GM12875 (cell line): ENCODE measurements around the gene C20orf173.

Source experiments
- H3K4me3 ChIP-seq: one replicate; pipeline ENCODE4 v1.5.1; 2011; ENCODE audit warnings: low read depth, low read length, control low read depth
- TF ChIP-seq, protein P1 (sequence below): IDR thresholded peaks from 2 replicates; pipeline ENCODE4 v1.5.1; 2011; ENCODE audit warnings: low read depth, mild to moderate bottlenecking, control low read depth, inconsistent platforms, low read length, moderate library complexity, borderline replicate concordance; ENCODE audit not compliant: insufficient read depth

C20orf173 gene

DNA sequence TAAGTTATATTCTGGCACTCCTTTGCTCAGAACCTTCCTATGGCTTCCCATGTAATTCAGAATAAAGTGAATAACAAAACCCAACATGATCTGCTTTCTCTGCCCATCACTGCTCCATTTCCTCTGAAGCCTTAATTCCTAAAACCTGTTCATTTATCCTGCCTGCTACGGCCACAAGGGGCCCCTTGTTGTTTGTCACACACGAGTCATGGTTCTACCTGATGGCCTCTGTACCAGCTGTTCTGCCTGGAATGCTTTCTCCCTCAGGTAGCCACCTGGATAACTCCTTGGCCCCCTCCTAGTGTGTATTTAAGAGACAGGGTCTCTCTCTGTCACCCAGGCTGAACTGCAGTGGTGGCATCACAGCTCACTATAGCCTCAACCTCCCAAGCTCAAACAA is 39.2 kb upstream of the C20orf173 start:
- TF ChIP-seq, protein P1, sequence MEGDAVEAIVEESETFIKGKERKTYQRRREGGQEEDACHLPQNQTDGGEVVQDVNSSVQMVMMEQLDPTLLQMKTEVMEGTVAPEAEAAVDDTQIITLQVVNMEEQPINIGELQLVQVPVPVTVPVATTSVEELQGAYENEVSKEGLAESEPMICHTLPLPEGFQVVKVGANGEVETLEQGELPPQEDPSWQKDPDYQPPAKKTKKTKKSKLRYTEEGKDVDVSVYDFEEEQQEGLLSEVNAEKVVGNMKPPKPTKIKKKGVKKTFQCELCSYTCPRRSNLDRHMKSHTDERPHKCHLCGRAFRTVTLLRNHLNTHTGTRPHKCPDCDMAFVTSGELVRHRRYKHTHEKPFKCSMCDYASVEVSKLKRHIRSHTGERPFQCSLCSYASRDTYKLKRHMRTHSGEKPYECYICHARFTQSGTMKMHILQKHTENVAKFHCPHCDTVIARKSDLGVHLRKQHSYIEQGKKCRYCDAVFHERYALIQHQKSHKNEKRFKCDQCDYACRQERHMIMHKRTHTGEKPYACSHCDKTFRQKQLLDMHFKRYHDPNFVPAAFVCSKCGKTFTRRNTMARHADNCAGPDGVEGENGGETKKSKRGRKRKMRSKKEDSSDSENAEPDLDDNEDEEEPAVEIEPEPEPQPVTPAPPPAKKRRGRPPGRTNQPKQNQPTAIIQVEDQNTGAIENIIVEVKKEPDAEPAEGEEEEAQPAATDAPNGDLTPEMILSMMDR, result no peak

DNA sequence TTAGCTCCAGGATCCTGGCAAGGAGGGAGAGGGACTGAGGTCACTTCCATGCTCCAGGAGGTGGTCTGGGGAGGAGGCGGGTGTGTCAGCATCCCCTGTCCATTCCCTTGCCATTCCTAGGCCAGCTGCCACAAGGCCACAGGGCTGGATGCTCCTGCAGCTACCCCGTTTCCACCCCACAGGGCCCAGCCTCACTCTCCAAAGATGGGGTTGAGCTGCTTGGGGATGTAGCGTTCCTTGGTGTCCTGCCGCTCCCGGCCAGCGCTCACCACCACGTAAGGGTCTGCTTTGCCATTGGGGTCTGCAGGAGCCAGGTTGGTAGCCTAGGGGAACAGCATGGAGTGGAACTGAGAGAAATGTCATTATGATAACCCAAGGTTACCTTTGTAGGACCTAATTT is 35.5 kb upstream of the C20orf173 start:
- H3K4me3 ChIP-seq, result no peak overlapping the region
- TF ChIP-seq, protein P1, result no peak

More for the DNA sequence above, 39.2 kb upstream of the C20orf173 start:
- H3K4me3 ChIP-seq, result no peak overlapping the region

DNA sequence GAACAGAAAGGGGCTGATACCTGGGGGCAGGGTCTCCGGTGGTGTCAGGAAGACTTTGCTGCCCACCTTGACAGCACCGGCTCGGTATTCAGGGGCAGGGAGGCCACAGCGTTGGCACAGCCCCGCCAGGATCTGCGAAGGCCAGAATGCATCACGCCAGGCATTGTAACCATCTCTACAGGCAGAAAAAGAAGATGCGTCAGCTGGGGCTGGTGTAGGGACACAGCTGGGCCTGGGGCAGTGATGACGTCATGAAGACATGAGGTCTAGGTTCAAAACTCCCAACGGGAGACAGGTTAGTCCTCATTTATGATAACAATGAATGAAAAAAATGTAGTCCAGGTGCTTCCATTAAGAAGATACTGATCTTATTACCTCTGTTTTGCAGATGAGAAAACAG is 34.4 kb upstream of the C20orf173 start:
- TF ChIP-seq, protein P1, result no peak
- H3K4me3 ChIP-seq, result no peak overlapping the region

DNA sequence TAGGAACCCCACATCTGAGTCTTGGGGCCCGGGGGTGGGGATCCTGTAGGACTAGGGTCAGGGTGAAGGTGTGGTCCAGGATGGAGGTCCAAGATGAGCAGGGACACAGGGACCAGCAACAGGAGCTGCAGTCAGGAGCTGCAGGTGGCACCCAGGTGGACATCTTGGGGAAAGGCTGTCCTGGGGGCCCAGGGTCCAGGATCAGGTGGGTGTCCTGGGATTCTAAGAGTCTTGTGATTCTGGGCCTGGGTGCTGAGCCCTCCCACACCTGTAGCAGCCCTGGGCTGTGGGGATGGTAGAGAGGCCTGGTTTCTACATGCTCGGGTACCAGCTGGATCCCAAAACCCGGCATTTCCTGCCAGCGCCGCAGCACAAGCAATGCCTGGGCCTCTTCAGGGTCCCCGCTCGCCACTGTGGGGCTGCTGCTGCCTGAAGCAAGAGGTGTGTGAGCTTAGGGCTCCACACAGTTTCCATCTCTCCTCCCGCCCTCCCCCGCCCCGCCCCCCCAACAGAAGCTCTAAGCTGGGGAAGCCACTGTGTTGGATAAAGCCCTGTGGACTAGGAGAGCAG is 33.2 kb upstream of the C20orf173 start:
- H3K4me3 ChIP-seq, result no peak overlapping the region
- TF ChIP-seq, protein P1, result no peak

DNA sequence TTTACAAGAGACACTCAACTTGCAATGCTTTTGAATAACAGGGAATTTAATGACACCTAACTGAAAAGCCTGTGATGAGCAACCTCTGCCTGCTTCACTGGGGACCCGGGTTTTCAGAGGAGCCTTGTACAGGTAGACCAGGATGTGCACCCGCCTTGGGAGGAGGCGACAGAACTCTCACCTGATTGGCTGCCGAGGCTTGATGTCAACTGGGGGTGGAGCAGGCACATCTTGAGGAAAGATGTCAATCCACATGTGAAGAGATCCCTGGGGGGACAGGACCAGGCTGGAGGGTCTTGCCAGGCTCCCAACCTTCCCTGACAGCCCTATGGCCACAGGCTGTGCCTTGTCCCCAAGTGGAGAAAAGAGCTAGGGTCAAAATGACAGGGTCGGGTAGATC is 32.2 kb upstream of the C20orf173 start:
- H3K4me3 ChIP-seq, result no peak overlapping the region

DNA sequence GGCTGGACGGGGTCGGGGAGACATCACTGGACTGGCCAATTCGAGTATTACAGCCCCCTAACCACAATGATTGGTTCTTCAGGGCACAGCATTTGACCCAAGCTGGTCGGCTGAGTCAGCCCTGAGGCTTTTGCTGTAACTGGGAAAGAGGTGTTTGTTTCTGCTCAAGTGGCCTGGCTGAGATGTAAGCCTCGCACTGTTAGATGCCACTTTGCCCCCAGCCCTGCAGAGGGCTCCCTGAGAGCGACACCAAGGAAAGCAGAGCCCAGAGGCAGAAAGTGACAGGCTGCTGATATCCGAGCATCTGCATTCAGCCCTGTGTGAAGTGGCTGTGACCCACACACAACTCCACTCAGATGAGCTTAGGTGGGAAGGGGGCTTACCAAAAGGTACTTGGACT is 31.8 kb upstream of the C20orf173 start:
- TF ChIP-seq, protein P1, result peak; percentile 51
- no peak overlapping the region for H3K4me3 ChIP-seq

More for the DNA sequence above, 32.2 kb upstream of the C20orf173 start:
- TF ChIP-seq, protein P1, result no peak

DNA sequence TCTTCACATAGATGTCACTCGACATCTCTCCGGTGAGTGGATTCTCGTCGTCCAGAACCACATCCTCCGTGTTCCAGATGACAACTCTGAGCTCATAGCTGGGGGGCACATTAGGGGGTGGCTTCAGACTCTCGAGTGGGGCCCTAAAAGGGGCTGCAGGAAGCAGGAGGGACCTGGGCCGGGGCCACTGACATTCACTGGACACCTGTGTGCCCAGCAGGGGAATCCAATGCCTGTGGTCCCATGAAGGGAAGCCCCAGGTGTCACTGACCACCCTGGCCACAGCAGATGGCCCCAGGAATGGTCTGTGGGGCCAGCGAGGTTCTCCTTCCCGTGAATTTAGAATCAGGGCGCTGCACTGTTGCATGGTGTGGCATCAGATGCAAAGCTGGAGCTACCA is 31.1 kb upstream of the C20orf173 start:
- no peak overlapping the region for H3K4me3 ChIP-seq
- TF ChIP-seq, protein P1, result no peak
